ENCODE measurements around the gene MT3. TPM values are rescaled to one million over a fixed set of nuclear protein-coding genes. Genes with fewer than 3 reads are reported as not detected.

Gene MT3
- polyA plus RNA-seq, 1 of the 3 experiments (the other 2 are of a cell fraction) = 0.43 TPM

DNA sequence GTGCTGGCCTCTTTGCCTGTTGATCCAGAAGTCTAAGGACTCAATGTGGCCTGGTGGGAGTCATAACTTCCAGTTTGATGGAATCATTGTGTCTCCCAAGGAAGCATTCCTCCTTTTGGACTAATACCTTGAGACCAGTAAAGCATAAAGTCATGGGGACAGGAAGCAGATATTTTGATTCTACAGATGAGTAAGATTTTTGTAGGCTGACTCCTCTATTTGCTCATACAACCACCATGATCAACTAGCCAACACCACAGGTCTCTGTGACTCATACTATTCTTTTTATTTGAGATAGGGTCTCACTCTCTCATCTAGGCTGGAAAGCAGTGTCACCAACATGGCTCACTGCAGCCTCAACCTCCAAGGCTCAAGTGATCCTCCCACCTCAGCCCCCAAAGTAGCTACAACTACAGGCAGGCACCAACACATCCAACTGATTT, 25.2 kb downstream of the MT3 start:
- Histone ChIP-seq H3K79me2 (ENCODE audit: insufficient read depth) (peaks cover 18% of the 10 kb centered on the region; the same call in 1 of the 2 replicates), H3F3A (replicated peaks; ENCODE audit: insufficient read depth) (peaks cover 35% of the 10 kb centered on the region), H2AFZ (ENCODE audit: low read depth) (no peak overlapping the region), H3K4me3 (ENCODE audit: low read depth in 2 of 2, low read length in 1 of 2) (no peak overlapping the region), H4K20me1 (ENCODE audit: insufficient read depth) (no peaks in the 10 kb centered on the region), H3K27ac (ENCODE audit: low read depth in 2 of 2, low read length in 1 of 2) (peak overlapping the region in 1 of 2 experiments; percentile 71; a peak in 2 of 4 replicates), H3K9me3 (no peaks in the 10 kb centered on the region), H3K9ac (no peak overlapping the region), H3K27me3 (ENCODE audit: insufficient read depth) (no peaks in the 10 kb centered on the region), H3K36me3 (replicated peaks in 1 of 2; ENCODE audit: control insufficient read depth in 1 of 2, insufficient read depth in 2 of 2, low read length in 1 of 2) (no peaks in the 10 kb centered on the region), H3K4me2 (peak overlapping the region; percentile 63), H3K9me2 (no peaks in the 10 kb centered on the region), H3K4me1 (ENCODE audit: control insufficient read depth in 1 of 2, insufficient read depth in 2 of 2, low read depth in 1 of 2, low read length in 1 of 2) (peaks cover 17 to 39% of the 10 kb centered on the region in 2 experiments; a peak in 3 of 4 replicates)
- POLR2A ChIA-PET = no interaction called here
- CTCF ChIA-PET = interaction anchor here (0.6 to 1.0 kb wide), 2 partner anchors 12 to 13 kb away, joined by 3 read pairs; no protein-coding TSS in a partner anchor
- DNase-seq = no peak
- TF ChIP-seq, protein P1, sequence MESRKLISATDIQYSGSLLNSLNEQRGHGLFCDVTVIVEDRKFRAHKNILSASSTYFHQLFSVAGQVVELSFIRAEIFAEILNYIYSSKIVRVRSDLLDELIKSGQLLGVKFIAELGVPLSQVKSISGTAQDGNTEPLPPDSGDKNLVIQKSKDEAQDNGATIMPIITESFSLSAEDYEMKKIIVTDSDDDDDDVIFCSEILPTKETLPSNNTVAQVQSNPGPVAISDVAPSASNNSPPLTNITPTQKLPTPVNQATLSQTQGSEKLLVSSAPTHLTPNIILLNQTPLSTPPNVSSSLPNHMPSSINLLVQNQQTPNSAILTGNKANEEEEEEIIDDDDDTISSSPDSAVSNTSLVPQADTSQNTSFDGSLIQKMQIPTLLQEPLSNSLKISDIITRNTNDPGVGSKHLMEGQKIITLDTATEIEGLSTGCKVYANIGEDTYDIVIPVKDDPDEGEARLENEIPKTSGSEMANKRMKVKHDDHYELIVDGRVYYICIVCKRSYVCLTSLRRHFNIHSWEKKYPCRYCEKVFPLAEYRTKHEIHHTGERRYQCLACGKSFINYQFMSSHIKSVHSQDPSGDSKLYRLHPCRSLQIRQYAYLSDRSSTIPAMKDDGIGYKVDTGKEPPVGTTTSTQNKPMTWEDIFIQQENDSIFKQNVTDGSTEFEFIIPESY (IDR thresholded peaks at IDR 0.05; ENCODE audit: borderline replicate concordance, low read depth) = no peak
- TF ChIP-seq POLR2AphosphoS5 (IDR thresholded peaks at IDR 0.05; ENCODE audit: low read depth, low read length) (no peak), FOXJ3 (CRISPR knock-in tag; IDR thresholded peaks at IDR 0.05) (no peak), NRF1 (IDR thresholded peaks at IDR 0.05; ENCODE audit: low read depth, low read length) (no peak), FOSL2 (IDR thresholded peaks at IDR 0.05; ENCODE audit: borderline replicate concordance, low read depth) (peak; percentile 72), MXI1 (IDR thresholded peaks at IDR 0.05; ENCODE audit: low read depth, low read length) (no peak), RXRA (IDR thresholded peaks at IDR 0.05; ENCODE audit: borderline replicate concordance, low read depth) (no peak), CHD2 (IDR thresholded peaks at IDR 0.05; ENCODE audit: low read length, partially characterized antibody) (no peak), SMC3 (IDR thresholded peaks at IDR 0.05; ENCODE audit: low read depth, low read length) (no peak), FOXM1 (IDR thresholded peaks at IDR 0.05; ENCODE audit: low read depth) (no peak), ELF1 (IDR thresholded peaks at IDR 0.05) (no peak), MEF2A (IDR thresholded peaks at IDR 0.05; ENCODE audit: borderline replicate concordance, low read depth) (no peak), TCF12 (IDR thresholded peaks at IDR 0.05) (peak; percentile 28), JUND (IDR thresholded peaks at IDR 0.05) (peak; percentile 56), TEAD4 (IDR thresholded peaks at IDR 0.05; ENCODE audit: borderline replicate concordance, insufficient read depth) (no peak), RFX5 (IDR thresholded peaks at IDR 0.05; ENCODE audit: low read length) (no peak)
- TF ChIP-seq, protein P2, sequence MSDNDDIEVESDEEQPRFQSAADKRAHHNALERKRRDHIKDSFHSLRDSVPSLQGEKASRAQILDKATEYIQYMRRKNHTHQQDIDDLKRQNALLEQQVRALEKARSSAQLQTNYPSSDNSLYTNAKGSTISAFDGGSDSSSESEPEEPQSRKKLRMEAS (IDR thresholded peaks at IDR 0.05; ENCODE audit: low read depth) = 0 out of 2 replicates have a peak, but pooled peaks have one; percentile 13
- TF ChIP-seq, protein P3, sequence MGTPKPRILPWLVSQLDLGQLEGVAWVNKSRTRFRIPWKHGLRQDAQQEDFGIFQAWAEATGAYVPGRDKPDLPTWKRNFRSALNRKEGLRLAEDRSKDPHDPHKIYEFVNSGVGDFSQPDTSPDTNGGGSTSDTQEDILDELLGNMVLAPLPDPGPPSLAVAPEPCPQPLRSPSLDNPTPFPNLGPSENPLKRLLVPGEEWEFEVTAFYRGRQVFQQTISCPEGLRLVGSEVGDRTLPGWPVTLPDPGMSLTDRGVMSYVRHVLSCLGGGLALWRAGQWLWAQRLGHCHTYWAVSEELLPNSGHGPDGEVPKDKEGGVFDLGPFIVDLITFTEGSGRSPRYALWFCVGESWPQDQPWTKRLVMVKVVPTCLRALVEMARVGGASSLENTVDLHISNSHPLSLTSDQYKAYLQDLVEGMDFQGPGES (IDR thresholded peaks at IDR 0.05; ENCODE audit: low read depth, low read length) = no peak
- TF ChIP-seq, protein P4, sequence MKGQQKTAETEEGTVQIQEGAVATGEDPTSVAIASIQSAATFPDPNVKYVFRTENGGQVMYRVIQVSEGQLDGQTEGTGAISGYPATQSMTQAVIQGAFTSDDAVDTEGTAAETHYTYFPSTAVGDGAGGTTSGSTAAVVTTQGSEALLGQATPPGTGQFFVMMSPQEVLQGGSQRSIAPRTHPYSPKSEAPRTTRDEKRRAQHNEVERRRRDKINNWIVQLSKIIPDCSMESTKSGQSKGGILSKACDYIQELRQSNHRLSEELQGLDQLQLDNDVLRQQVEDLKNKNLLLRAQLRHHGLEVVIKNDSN (IDR thresholded peaks at IDR 0.05; ENCODE audit: borderline replicate concordance, low read depth) = no peak
- TF ChIP-seq, protein P5, sequence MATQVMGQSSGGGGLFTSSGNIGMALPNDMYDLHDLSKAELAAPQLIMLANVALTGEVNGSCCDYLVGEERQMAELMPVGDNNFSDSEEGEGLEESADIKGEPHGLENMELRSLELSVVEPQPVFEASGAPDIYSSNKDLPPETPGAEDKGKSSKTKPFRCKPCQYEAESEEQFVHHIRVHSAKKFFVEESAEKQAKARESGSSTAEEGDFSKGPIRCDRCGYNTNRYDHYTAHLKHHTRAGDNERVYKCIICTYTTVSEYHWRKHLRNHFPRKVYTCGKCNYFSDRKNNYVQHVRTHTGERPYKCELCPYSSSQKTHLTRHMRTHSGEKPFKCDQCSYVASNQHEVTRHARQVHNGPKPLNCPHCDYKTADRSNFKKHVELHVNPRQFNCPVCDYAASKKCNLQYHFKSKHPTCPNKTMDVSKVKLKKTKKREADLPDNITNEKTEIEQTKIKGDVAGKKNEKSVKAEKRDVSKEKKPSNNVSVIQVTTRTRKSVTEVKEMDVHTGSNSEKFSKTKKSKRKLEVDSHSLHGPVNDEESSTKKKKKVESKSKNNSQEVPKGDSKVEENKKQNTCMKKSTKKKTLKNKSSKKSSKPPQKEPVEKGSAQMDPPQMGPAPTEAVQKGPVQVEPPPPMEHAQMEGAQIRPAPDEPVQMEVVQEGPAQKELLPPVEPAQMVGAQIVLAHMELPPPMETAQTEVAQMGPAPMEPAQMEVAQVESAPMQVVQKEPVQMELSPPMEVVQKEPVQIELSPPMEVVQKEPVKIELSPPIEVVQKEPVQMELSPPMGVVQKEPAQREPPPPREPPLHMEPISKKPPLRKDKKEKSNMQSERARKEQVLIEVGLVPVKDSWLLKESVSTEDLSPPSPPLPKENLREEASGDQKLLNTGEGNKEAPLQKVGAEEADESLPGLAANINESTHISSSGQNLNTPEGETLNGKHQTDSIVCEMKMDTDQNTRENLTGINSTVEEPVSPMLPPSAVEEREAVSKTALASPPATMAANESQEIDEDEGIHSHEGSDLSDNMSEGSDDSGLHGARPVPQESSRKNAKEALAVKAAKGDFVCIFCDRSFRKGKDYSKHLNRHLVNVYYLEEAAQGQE (IDR thresholded peaks at IDR 0.05; ENCODE audit: low read depth, low read length) = no peak
- TF ChIP-seq, protein P6, sequence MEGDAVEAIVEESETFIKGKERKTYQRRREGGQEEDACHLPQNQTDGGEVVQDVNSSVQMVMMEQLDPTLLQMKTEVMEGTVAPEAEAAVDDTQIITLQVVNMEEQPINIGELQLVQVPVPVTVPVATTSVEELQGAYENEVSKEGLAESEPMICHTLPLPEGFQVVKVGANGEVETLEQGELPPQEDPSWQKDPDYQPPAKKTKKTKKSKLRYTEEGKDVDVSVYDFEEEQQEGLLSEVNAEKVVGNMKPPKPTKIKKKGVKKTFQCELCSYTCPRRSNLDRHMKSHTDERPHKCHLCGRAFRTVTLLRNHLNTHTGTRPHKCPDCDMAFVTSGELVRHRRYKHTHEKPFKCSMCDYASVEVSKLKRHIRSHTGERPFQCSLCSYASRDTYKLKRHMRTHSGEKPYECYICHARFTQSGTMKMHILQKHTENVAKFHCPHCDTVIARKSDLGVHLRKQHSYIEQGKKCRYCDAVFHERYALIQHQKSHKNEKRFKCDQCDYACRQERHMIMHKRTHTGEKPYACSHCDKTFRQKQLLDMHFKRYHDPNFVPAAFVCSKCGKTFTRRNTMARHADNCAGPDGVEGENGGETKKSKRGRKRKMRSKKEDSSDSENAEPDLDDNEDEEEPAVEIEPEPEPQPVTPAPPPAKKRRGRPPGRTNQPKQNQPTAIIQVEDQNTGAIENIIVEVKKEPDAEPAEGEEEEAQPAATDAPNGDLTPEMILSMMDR (IDR thresholded peaks at IDR 0.05) = no peak
- TF ChIP-seq, protein P7, sequence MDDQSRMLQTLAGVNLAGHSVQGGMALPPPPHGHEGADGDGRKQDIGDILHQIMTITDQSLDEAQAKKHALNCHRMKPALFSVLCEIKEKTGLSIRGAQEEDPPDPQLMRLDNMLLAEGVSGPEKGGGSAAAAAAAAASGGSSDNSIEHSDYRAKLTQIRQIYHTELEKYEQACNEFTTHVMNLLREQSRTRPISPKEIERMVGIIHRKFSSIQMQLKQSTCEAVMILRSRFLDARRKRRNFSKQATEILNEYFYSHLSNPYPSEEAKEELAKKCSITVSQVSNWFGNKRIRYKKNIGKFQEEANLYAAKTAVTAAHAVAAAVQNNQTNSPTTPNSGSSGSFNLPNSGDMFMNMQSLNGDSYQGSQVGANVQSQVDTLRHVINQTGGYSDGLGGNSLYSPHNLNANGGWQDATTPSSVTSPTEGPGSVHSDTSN (IDR thresholded peaks at IDR 0.05) = peak; percentile 26; the same call in 1 of the 2 replicates
- TF ChIP-seq, protein P8, sequence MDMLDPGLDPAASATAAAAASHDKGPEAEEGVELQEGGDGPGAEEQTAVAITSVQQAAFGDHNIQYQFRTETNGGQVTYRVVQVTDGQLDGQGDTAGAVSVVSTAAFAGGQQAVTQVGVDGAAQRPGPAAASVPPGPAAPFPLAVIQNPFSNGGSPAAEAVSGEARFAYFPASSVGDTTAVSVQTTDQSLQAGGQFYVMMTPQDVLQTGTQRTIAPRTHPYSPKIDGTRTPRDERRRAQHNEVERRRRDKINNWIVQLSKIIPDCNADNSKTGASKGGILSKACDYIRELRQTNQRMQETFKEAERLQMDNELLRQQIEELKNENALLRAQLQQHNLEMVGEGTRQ (IDR thresholded peaks at IDR 0.05; ENCODE audit: borderline replicate concordance, low read depth, low read length) = no peak

All from SK-N-SH (cell line).